HG03066 (cell line): ENCODE results near the gene ENSA.
"Not testable (repeated sequence)": the region's sequence is repeated elsewhere in the genome, so short reads cannot be mapped to it uniquely, and the experiment has no call there.

Source experiments
- ATAC-seq: cut with Tn5 transposase; IDR thresholded peaks from one replicate; pipeline ENCODE4 v1.9.1; 2021; ENCODE audit warnings: low read depth; ENCODE audit not compliant: unreplicated experiment

Gene ENSA

DNA sequence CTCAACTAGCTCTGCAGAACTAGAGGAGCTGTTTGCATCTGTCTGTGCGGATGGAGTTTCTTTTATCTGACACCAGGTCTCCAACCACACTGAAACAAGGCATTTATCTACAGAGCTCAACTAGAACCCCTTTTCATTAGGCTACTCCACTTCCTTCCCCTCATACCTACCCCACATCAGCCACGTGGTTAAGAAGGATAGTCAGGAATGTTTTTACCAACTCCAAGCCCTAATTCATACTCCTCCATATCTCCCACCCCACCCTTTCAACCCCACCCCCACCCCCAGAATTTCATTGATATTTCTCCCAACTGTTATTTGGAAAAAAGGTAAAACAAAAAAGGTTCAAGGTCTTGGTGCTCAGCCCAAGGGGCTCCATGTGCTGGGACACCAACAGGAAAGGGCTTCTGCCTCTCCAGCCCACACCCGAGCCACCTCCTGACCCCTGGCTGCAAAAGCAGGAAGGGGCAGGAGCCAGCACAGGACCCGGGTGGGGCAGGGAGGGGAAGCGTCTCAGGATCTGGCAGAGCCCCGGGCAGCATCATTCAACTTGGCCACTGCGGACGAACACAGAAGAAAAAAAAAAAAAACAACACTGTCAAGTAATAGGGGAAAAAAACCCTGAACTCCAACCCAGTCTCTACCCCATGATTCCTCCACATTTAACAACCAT lies 7.0 kb downstream of the ENSA start:
- ATAC-seq, result no peak

- no peak for ATAC-seq
Measured at GRCh38 chr1:150621497-150622302, 7.7 kb downstream of the ENSA start.

DNA sequence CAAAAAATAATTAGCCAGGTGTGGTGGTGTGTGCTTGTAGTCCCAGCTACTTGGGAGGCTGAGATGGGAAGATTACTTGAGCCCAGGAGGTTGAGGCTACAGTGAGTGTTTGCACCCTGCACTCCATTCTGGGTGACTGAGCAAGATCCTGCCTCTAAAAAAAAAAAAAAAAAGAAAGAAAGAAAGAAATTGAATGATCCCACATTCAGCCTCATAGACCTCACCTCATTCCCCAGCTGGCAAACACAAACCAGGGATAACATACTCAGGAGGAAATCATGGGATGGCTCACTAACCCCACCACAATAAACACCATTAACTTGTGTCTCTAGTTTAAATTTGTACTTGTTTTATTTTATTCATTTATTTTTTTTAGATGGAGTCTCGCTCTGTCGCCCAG lies 8.5 kb downstream of the ENSA start:
- ATAC-seq, result no peak

DNA sequence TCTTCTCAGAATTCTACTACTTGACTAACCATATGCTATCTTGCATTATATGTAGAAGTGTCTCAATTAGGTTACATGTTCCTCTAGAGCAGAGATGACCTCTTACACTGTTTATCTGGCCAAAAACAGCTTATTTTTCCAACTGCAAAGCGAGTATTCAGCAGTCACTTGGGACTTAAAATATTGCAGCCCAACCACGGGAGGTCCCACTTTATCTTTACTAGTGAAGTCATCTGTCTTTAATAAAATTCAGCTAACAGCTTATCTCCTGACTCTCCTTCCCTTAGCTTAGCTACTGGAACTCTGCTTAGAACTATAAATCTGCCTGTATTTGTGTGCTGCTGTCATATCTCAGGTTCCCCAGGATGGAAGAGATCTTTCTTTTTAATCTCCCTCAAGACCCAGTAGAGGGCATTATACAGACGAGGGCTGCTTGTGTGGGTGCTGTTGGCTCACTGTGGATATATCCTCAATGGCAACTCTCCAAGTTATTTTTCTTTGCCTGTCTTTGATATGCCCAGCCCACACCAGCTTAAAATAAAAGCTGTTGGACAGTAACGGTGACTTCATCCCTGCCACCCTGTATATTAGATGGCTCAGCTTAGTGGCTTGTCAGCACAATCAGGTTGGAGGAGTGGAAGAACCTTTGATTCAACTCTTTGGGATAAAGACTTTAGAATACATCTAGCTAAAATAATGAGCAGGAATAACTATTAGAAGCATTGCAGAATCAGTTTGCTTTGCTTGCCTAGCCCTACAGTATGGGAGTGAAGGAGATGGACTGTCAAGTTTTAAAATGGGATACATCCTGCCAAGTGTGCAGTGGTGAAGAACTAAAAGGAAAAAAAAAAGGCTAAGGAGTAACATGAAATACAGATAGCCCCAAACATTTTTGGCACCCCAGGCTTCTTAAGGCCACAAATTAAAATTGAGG lies 9.6 kb downstream of the ENSA start:
- ATAC-seq, result no peak

DNA sequence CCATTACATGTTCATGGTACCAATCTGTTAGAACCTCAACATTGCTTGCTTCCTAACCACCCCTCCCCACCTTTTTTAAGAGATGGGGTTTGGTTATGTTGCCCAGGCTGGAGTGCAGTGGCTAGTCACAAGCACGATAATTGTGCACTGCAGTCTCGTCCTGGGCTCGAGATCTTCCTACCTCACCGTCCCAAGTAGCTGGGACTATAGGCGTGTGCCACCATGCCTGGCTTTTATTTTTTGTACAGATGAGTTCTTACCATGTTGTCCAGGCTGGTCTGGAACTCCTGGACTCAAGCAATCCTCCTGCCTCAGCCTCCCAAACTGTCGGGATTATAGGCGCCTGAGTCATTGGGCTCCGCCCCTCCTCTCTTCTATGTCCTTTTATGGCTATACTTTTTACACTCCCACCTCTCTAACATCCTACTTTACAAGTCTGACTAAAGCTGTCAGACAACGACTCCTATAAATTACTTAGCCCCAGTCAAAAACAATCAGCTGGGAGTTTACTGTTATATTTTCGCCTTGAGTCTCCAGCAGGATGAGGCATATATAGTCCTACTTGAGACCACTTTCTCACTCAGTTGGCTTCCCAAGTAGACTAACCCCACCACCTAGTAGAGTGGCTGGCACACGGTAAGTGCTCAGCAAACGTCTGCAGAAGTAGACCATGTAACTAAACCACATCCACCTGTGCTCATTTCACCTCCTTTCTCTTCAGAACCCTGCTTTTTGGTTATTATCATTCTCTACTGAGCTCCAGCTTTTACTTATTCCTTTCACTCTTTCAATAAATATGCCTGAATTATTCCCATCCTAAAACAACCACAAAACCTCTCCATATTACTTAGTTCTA lies 13.8 kb downstream of the ENSA start:
- no peak for ATAC-seq

DNA sequence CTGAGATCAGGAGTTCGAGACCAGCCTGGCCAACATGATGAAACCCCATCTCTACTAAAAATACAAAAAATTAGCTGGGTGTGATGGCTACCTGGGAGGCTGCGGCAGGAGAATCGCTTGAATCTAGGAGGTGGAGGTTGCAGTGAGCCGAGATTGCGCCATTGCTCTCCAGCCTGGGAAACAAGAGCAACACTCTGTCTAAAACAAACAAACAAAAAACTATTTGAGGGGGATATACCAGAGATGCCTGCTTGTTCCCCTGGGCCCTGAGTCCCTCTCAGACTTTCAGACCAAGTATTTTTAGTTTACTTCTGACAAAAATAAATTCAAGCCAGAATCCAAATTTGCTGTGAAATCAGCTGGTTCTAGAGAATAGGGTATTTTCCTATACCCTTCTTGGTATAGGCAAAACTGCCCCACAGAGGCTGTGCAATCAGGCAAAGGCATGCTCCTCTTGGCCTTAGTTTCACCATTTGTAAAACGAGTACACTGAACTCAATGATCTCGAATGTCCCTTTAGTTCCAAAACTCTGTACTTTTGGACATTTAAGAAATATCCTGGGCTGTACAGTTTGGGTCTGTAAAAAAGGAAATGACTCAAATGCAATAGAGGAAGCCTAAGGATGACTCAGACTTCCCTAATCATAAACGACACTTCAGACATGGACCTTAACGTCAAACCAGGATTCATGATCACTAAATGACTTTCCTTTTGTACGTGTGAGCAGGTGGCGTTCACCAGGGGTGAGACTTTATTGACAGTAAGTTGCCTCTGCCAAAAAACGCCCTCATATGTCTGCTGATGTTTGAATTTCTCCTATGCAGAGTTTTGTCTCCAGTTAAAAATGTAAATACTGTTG lies 16.1 kb downstream of the ENSA start:
- ATAC-seq, result no peak

DNA sequence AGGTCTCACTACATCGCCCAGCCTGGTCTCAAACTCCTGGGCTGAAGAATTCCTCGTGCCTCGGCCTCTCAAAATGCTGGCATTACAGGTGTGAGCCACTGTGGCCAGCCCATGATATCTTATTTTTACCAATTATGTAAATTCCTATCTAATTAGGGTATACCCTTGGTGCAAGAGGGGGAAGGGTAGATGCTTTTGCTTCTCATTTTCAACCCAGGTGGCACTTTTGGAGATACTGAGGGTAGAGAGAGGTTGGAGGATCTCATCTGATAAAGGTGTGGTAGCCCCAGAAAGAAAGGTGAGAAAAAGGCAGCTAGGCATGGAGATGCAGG lies 17.4 kb downstream of the ENSA start:
- no peak for ATAC-seq

DNA sequence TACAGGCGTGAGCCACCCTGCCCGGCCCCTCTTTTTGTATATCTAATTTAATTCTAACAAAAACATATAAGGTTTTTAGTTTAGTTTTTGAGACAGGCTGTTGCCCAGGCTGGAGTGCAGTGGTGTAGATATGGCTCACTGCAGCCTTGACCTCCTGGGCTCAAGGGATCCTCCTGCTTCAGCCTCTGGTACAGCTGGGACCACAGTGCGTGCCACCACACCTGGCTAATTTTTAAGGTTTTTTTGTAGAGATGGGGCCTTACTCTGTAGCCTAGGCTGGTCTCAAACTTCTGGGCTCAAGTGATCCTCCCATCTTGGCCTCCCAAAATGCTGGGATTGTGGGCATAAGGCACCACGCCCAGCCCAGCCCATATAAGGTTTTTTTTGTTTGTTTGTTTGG lies 18.8 kb downstream of the ENSA start:
- ATAC-seq, result no peak

GRCh38 chr1:150609732-150610131 lies 19.7 kb downstream of the ENSA start:
- no peak for ATAC-seq

- ATAC-seq, result no peak
Measured at GRCh38 chr1:150606463-150607142, 22.8 kb downstream of the ENSA start.

DNA sequence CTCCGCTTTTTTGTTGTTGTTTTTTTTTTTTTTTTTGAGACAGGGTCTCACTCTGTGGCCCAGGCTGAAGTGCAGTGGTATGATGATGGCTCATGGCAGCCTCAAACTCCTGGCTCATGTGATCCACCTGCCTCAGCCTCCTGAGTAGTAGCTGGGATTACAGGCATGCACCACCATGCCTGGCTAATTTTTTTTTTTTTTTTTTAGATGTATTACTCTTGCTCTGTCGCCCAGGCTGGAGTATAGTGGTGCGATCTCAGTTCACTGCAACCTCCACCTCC lies 24.0 kb downstream of the ENSA start:
- not testable (repeated sequence) for ATAC-seq

GRCh38 chr1:150604226-150604588 lies 25.2 kb downstream of the ENSA start:
- ATAC-seq, result no peak

DNA sequence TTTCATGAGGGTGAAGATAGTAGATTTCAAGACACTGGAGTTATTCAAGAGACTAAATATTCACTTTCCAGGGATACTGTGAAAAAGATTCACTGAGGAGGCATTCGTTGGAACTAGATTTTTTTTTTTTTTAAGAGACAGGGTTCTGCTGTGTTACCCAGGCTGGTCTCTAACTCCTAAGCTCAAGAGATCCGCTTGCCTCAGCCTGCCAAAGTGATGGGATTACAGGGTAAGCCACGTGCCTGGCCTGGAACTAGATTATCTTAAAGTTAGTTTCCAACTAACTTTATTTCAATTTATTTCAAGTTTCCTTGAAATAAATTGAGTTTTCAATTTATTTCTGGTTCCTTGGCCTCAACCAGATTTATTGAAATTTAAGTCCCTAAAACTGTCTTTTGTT lies 25.7 kb downstream of the ENSA start:
- ATAC-seq, result no peak

DNA sequence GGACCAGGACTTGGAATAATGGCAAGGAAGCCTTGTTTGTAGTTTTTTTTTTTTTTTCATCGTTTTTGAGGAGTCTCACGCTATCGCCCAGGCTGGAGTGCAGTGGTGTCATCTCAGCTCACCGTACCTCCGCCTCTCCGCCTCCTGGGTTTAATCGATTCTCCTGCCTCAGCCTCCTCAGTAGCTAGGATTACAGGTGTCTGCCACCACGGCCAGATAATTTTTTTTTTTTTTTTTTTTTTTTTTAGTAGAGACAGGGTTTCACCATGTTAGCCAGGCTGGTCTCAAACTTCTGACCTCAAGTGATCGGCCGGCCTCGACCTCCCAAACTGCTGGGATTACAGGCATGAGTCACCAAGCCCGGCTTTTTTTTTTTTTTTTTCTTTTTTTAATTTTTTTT lies 27.0 kb downstream of the ENSA start:
- ATAC-seq, result not testable (repeated sequence)

GRCh38 chr1:150601540-150601939 lies 27.9 kb downstream of the ENSA start:
- ATAC-seq, result no peak

DNA sequence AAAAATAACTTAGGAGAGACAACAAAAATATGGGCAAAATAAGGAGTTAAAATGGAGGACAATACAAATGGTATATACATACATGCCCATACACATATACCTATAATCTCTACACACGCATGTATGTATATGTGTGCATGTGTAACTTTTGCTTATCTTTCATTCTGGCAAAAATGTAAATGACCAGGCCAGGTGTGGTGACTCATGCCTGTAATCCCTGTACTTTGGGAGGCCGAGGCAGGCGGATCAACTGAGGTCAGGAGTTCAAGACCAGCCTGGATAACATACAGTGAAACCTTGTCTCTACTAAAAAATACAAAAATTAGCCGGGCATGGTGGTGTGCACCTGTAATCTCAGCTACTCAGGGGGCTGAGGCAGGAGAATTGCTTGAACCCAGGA lies 31.1 kb downstream of the ENSA start:
- not testable (repeated sequence) for ATAC-seq

DNA sequence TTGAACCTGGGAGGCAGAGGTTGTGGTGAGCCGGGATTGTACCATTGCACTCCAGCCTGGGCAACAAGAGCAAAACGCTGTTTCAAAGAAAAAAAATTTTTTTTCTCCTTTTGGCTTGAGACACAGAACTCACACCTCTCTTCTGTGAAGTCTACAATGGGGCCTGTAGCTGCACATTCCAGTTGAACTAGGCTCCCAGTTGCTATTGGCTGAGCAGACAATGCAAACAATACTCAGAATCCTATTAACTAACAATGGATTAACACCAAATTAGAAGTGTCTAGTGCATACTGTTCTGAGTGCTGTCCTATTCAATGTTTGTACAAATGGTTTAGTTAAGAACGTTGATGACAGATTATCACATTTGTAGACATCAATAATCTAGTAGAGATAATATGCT lies 32.4 kb downstream of the ENSA start:
- ATAC-seq, result no peak

GRCh38 chr1:150596095-150596892 lies 33.1 kb downstream of the ENSA start:
- ATAC-seq, result no peak
